CD4-positive, alpha-beta T cell treated with Interleukin-2 at 100 ng/mL for 4 hours (primary cell): ENCODE results near the gene RAMAC.
"Not testable (repeated sequence)": the region's sequence is repeated elsewhere in the genome, so short reads cannot be mapped to it uniquely, and the experiment has no call there.

ENCODE experiments used
- DNase-seq: peaks from one replicate; pipeline ENCODE4 v3.0.0-alpha.2; 2020; ENCODE audit warnings: low spot score

The RAMAC gene

GRCh38 chr15:83014205-83014653 lies 28.2 kb downstream of the RAMAC start:
- DNase-seq: no peak

- no peak for DNase-seq
Observed at GRCh38 chr15:83015361-83015760, 29.4 kb downstream of the RAMAC start.

- no peak for DNase-seq
Observed at GRCh38 chr15:83016906-83017305, 30.9 kb downstream of the RAMAC start.

- DNase-seq: no peak
Observed at GRCh38 chr15:83018436-83018835, 32.4 kb downstream of the RAMAC start.

- no peak for DNase-seq
Observed at GRCh38 chr15:83030021-83030420, 44.0 kb downstream of the RAMAC start.

GRCh38 chr15:83031234-83031633 lies 45.2 kb downstream of the RAMAC start:
- not testable (repeated sequence) for DNase-seq

- no peak for DNase-seq
Observed at GRCh38 chr15:83036253-83036652, 50.2 kb downstream of the RAMAC start.

GRCh38 chr15:83039206-83039605 lies 53.2 kb downstream of the RAMAC start:
- DNase-seq: no peak
